ENCODE data around the gene TIFAB.

TIFAB gene

GRCh38 chr5:135425641-135426040, 26.5 kb downstream of the TIFAB start:
- DNase-seq (ENCODE audit: low read depth) = no peak

GRCh38 chr5:135423846-135424168, 28.3 kb downstream of the TIFAB start:
- DNase-seq (ENCODE audit: low read depth) = no peak

- DNase-seq (ENCODE audit: low read depth) = no peak
These were observed 28.9 kb downstream of the TIFAB start for GRCh38 chr5:135423146-135423845.

DNA sequence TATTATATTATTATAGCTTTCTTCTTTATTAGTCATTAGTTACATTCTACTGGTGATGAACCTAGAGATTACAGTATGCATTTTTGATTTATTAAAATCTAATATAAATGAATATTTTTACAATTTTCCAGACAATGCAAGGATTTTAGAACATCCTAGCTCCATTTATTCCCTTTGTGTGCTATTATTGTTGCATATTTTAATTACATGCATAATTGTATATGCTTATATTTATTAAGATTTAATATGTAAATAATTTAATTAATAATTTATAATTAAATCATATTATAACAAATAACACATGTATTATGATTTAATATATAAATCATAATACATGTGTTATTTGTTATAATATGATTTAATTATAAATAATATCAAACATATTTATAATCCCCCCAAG, 29.7 kb downstream of the TIFAB start:
- DNase-seq (ENCODE audit: low read depth) = no peak

DNA sequence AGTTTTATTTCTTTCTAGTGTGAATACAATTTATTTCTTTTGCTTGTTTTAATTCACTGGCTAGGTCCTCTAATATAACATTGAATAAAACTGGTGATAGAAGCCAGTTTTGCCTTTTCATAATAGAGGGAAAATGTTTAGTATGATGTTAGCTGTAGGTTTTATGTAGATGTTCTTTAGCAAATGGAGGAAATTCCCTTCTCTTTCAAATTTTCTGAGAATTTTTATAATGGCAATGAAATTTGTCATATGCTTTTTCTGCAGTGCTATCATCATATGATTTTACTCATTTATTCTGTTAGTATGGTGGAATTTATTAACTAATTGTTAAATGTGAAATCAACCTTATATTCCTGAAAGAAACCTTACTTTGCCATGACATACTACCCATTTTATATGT, 35.1 kb downstream of the TIFAB start:
- DNase-seq (ENCODE audit: low read depth) = no peak

DNA sequence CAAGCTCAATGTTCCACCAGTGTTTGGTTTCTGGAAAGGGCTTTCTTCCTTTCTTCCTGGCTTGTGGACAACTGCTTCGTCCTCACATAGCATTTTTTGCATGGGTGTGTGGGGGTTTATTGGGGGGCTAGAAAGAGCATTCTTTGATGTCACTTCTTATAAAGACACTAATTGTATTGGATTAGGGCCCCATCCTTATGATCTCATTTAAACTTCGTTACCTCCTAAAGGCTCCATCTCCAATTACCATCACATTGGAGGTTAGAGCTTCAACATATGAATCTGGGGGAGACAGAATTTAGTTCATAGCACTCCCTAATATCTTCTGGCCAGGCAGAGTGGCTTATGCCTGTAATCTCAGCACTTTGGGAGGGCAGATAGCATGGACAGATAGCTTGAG, 47.1 kb downstream of the TIFAB start:
- DNase-seq (ENCODE audit: low read depth) = no peak

DNA sequence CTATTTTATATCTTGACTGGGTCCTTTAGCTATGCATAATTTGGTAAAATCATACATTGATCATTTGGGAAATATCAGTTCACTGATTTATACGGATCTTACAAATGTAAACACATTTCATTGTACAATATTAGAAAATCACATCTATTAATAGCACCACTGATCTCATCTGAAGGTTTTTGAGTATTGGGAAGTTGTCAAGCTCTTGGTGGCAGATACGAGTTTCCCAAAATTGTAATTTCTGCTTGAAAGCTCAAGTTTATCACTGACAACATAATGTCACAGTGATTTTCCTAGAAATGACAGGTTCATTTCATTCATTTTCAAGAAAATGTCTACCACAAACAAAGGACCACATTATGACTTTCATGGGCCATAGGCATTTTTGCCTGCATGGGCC, 50.1 kb downstream of the TIFAB start:
- no peak for DNase-seq (ENCODE audit: low read depth)

- no peak for DNase-seq (ENCODE audit: low read depth)
These were observed 51.3 kb downstream of the TIFAB start for GRCh38 chr5:135400866-135401265.

GRCh38 chr5:135399794-135400542, 52.2 kb downstream of the TIFAB start:
- no peak for DNase-seq (ENCODE audit: low read depth)

GRCh38 chr5:135398855-135399793, 53.0 kb downstream of the TIFAB start, which contains the start of gene MACROH2A1:
MACROH2A1 (minus strand) TSS chr5:135399231; CDS start chr5:135389093, 10,138 bp downstream.
- peak; percentile 76 for DNase-seq (ENCODE audit: low read depth)

GRCh38 chr5:135398160-135398854, 53.8 kb downstream of the TIFAB start:
- DNase-seq (ENCODE audit: low read depth) = no peak
